DLD1 (cell line): ENCODE results near the gene MED12L.
"Not testable (repeated sequence)": the region's sequence is repeated elsewhere in the genome, so short reads cannot be mapped to it uniquely, and the experiment has no call there.

Experiments
- in situ Hi-C: cut with HindIII; loops from 2 replicates; pipeline ENCODE4 v1.10.0; 2017; ENCODE audit warnings: low sequenced_read_pairs

MED12L gene

DNA sequence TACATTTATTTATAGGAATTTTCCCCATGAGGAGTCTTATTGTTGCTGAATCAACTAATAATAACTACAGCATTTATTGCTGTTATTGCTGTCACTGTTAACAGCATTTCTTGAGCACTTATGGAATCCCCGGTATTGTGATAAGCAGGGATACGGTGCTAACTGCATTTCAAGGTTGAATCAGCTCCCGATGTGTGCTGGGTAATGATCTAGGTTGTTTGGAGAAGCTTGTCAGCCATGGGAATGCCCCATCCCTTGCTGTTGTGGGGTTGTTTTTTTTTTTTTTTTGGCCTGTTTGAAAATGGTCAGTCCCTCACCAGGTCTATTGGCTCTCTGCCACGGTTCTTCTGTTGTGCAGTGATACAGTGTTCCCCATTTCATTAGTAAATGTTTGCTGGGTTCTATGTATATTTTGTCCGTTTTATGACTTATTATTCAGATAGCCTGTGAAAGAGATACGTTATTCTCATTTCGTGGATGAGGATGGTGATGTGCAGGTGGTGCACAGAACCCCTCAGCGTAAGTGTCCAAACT is 48.5 kb downstream of the MED12L start:
- in situ Hi-C loops = no loop called here

DNA sequence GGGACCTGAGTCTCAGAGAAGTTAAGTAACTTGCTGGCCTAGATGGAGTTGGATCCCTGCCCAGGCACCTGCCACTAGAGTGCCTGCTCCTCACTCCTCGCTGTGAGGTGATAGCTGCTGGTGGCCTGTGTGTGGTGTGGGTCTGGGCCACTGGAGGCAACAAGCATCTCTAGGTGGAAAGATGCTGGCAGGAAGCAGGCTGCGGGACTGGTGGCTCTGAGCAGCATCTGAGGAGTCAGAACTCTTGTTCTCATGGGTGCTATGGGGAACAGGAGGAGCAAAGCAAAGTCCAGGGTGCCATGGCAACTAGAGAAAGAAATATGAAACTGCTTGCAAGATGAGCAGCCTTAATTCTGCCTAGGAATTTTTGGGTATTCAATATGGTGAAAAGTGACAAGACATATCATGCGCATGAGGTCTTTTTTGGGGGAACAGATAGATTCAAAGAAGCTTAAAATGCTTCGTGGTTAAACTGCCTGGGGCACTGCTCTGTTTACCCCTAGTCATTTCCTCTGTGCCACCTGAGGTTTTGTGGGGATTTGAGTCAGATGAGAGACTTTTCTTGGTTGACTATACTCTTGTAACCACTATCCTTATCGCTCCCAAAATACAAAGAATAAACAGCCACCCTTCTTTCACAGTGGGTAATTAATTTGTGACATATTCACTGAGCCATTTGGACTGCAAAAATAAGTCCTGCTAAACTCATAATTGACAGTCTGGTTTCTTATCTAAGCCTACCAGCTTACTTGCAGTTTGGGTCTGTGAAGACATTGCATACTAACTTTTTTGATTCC is 50.3 kb downstream of the MED12L start:
- in situ Hi-C loops = no loop called here

DNA sequence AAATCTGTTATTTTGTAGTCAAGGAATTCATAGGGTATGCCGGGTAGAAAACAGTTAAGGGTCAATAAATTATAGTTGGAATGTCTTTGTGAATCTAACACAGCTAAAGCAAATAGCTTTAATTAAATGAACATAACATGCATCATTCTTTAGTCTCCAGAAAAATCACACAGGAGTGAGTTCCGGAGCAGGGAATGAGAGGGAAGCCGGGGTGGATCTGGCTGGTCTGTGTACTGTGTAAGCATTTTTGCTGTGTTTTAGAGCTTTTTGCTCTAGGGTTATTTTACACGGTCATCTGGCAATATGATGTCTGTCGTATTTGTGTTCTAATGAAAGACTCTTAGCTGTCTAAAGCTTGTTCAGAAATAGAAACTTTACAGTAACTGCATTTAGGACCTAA is 57.5 kb downstream of the MED12L start:
- in situ Hi-C loops = no loop called here

DNA sequence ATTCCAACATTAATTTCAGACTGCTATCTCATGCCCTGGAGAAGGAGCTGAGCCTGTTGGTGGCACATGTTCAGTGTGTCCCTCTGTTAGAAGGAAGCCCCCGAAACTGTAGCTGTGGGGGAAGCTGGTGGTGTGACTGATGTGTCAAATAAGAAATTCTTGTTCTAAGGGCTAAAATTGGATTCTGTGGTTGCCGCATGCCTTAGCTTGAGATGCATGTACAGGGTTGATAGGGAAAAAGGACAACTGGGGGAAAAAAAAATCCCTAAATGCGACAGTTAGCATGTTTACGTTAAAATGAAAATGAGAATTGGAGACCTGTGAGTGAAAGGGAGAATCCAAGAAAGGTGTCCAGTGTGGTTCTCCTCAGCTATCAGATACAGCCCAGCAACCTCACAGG is 58.6 kb downstream of the MED12L start:
- in situ Hi-C loops = no loop called here

DNA sequence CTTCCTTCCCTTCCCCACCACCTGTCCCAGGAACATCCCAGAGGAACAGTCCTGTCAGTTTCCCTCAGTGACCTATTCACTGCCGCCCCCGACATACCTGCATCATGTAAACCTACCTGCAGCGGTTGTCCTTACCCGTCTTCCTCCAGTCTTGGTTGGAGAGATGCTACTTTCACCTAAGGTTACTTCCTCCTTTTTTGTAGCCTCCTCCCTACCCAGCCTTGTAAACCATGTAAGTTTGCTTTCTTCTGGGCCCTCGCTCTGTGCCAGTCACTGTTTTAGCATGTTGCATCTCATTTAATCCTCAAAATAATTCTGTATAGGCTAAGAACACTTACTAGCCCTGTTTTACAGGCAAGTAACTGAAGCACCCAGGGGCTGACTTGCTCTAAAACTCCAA is 59.3 kb downstream of the MED12L start:
- in situ Hi-C loops = no loop called here

DNA sequence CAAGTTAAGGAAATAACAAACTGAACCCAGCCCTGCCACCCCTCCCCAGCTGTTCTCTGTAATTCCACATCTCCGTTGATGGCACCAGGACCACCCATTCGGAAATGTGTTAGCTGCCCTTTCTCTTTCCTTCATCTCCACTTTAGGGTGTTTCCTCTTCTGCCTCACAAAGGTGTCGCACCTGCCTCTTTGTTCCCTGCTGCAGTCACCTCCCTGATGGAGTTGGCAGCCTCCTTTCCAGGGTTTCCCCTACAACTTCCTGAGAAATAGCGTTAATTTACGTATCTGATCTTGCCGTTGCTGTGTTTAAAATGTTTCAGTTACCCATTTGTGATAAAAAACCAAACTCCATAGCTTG is 60.2 kb downstream of the MED12L start:
- in situ Hi-C loops = no loop called here

DNA sequence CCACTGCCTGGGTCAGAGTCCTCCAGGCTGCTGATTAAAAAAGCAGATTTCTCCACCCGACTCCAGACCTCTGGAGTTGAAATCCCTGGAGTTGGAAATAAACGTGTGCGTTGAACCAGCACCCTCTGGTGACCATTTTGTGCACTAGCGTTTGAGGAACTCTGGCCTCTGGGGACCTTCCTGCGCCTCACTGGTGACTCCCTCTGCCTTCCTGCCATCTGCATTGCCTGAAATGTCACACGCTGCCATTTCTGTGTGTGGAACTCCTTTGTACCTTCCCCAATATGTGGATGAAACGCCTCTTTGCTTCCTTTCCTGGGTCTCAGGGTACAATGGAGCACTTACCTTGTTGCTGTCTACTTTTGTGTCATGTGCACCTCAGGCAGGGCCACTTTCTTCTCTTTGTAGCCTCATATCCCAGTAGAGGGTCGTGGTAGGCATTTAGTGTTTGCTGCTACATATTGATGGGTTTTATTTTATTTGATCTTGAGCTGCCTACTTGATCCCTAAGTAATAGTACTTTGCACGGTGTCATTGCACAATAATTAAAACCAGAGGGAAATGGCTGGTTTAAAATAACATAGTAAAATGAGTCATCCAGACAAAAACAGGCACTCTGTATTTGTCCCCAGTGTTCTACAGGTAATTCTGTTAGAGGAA is 60.7 kb downstream of the MED12L start:
- in situ Hi-C loops = no loop called here

DNA sequence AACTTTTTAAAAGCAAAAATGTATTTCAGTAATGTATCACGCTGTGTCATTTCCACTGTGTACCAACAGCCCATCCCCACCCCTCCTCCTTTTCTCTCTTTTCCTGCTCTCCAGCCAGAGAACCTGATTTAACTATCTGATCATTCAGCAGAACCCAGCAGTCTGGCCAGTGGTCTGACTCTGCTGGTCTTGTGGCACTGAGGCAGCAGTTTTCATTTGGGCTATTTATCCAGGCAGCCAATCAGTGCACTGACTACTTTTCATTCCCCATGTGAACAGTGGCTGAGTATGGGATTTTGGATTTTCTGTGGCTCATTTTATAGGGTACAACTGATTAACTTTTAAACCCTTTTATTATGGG is 61.2 kb downstream of the MED12L start:
- in situ Hi-C loops = no loop called here

DNA sequence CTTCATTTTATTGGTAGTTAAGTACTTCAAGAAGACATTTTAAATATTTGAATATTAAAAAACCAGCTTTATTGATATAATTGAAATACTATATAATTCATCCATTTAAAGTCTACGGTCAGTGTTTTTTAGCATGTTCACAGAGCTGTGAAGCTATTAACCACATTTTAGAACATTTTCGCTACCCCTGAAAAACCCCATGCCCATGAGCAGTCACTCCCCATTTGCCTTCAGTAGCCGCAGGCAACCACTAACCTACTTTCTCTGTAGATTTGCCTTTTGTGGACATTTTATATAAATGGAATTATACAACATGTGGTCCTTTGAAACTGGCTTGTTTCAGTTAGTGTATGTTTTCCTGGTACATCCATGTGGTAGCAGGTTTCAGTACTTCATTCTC is 61.8 kb downstream of the MED12L start:
- in situ Hi-C loops = no loop called here

DNA sequence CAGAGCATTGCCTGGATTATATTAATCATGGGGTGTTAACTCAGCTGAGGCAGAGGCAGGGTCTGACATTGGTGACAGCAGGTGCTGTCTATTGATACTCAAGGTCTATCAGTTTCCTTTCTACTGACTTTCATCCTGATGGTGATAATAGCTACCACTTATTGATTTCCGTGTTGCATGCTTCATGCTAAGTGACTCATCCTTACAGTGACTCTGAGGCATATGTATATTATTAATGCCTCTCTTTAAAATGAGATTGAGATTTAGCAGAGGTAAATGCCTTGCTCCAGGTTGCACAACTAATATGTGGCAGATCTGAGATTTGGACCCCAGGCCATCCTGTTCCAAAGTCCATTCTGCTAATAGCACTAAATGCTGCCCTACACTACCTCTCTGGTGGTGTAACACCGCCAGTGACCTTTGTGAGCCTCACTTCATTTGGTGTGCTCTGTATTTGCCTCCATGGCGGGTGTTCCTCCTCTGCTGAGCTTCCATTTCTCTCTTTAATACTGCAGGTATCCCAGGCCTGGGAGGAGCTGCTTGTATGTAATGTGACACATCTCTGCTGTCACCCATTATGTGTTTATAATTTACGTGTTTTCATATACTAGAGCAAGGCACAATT is 67.1 kb downstream of the MED12L start:
- in situ Hi-C loops = no loop called here

DNA sequence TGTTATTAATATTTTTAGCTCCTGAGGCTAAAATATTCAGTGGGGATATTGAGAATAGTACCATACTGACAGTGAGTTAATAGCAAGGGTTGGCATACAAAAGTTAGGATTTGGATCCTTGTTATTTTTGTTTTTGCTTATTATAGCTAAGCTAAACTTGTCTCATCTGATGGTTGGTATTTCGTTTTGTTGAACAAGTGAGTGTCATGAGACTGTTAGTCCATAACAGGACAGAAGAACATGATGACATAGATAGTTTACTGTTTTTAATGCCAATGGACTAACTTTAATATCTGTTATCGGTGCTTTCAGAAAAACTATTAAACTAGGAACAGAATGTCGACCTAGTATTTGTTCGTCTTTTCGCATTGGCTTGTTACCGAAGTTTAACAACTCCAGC is 69.1 kb downstream of the MED12L start:
- in situ Hi-C loops = no loop called here

DNA sequence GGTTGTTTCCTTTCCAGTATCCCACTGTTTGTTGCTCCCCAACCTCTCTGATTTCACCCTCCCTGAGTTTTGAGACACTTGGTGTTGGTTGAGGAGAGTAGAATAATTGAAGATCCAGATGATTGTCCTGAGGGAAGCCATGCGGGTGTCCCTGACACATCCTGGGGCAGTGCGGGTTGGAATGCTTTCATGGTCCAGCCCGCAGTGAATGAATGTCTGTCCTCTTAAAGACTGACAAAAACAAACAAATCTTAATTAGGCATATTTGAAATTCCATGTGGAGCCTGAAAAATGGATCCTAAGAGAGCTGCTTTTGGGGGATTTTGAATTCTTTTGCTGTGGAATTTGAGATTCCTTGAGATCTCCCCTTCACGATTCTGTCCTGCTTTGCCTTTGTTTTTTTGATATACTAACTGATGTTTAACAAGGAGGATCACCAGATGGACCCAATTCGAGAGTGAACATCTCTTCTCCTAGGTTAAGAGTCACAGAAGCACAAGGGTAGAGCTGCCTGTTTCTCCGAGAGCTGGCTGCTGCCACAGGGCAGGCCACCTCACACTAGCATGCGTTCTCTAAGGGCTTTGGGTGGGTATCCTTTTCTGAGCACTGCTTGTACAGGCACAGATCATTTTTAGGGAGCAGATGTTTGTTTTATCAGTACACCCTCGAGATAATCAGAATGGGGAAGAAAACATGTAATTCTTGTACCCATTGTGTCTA is 70.1 kb downstream of the MED12L start:
- in situ Hi-C loops = no loop called here

DNA sequence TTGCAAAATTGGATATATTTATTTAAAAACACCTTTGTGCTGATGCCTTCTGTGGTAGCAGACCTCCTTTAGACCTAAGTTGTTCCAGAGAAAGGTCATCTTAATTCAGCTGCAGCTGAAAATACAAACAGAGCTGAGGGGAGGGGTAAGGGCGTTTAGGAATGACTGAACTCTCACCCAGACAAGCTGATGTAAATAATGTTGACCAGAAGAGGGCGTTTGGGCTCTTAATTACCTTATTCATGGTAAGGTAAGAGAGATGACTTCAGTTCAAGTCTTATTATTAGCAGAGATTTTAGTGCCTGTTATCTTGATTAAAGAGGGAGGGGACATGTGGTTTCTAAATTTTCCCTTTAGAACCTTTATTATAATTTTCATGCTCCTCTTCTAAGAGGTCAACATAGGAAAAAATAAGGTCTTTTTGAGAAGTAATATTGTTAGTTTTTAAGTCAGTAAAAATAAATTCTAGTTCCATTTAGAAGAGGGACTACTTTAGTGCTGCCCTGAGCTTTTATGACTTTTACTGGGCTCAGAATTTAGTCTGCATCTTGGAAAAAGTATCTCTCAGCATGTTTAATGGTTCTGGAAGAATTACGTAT is 71.3 kb downstream of the MED12L start:
- in situ Hi-C loops = no loop called here

DNA sequence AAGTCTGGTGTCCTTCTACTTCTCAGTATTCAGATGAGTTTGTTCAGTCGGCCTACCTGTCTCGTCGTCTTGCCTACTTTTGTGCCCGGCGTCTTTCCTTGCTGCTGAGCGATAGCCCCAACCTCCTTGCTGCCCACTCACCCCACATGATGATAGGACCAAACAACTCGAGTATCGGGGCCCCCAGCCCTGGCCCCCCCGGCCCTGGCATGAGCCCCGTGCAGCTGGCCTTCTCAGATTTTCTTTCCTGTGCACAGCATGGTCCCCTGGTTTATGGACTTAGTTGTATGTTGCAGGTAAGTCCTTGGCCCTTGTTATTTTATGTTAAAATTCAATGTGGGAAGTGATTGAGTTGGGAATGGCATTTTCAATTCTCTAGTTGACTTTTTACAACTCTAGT is 74.3 kb downstream of the MED12L start:
- in situ Hi-C loops = no loop called here

DNA sequence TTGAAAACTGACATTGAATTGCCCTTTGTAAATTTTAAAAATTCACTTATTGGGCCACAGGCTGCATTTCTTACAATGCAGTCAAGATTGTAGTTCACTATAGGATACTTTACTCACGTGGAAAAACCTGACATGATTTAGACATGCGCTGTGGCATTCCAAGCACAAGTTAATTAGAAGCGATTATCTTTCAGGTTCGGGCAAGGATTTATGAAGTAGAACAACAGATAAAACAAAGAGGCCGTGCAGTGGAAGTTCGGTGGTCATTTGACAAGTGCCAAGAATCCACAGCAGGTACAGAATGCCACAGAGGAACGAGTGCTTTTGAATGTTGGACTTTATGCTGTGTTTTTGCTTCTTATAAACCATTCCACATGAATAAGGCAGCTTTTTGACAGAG is 79.8 kb downstream of the MED12L start:
- in situ Hi-C loops = no loop called here

DNA sequence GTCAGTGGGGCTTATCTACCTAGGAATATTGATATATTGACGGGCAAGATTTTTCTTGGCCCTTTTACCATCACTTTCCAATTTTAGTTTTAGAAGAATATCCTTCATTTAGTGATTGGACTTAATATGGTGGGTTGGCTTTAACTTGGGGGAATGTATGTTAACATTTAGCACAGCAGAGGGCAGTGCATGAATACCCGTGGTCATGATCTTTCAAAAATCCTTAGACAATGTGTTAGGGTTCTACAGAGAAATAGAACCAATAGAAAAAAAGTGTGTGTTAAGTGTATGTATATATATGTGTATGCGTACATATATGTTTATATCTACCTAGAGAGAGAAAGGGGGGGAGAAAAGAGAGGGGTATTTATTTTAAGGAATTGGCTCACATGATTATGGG is 80.7 kb downstream of the MED12L start:
- in situ Hi-C loops = no loop called here

DNA sequence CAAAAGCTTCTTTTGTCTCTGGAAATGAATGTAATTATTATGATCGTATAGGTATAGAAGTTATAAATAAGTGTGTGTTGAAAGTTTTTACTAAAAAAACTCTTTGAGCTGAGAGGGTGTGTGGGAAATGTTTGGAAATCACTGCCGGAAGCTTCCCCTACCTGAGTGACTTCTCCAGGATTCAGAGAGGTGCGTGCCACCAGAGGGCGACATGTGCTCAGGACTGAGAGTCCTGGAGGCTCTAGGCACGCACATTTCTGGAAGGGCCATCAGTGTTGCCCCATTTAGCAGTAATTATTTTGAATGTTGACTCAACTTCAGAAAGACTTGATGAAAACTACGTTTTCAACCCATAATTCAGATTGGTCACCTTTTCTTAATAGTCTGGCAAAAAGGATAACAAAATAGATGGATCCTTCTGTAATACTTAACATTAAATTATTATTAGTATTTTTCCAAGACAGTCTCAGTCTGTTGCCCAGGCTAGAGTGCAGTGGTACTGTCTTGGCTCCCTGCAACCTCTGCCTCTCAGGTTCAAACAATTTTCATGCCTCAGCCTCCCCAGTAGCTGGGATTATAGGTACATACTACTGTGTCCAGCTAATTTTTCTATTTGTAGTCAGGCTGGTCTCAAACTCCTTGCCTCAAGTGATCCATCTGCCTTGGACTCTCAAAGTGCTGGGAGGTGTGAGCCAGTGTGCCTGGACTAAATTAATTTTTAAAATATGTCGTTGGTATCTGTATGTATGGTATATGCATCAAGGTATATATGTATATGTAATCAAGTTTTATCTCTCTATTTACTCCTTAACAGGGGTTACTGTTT is 83.0 kb downstream of the MED12L start:
- in situ Hi-C loops = no loop called here

DNA sequence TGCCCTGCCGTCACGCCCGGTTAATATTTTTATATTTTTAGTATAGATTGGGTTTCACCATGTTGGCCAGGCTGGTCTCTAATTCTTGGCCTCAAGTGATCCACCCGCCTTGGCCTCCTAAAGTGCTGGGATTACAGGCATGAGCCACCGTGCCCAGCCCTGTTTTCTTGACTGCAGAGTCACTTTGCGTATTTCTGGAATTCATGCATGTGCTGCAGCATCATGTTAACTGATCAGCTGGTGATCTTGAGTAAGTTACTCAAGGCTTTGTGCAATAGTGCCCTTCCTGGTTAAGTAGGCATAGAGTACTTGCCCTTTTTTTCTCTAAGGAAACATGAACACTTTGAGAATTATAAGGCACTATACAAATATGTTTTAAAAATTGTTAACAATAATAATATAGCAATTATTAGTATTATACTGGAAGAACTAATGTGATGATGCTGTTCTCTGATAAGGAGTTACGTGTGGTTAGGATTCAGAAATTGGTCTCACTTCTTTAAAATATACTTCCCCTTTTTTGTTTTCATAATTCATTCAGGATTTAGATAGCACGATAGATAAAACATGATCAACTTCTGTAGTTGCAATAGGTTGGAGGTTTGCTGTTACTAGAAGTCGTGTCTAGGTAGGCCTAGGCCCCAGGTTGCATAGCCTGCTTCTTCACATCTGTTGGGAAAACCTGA is 83.9 kb downstream of the MED12L start:
- in situ Hi-C loops = no loop called here

DNA sequence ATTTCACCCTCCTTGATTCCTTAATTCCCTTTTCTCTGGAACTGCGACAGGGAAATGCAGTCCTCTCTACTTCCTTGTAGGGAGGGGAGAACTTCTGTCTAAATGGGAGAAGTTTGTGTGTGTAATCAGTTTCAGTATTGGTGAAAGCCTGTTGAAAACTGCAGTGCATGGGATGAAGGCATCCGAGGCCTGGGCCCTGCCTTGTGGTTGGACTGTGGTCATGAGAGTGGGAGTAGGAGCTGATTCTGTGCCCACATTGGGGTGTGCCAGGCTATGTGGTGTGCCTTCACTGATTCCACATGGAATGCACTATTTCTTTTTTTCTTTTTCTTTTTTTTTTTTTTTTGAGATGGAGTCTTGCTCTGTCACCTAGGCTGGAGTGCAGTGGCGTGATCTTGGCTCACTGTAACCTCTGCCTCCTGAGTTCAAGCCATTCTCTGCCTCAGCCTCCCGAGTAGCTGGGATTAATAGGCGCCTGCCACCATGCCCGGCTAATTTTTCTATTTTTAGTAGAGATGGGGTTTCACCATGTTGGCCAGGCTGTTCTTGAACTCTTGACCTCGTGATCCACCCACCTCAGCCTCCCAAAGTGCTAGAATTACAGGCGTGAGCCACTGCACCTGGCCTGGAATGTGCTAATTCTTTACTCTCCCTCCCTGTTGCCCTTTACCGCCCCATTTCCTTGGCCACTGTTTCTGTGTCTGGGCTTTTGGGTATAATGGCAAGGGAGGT is 84.7 kb downstream of the MED12L start:
- in situ Hi-C loops = not testable (repeated sequence)
